ENCODE measurements around the gene SAMD4B.

The SAMD4B gene

DNA sequence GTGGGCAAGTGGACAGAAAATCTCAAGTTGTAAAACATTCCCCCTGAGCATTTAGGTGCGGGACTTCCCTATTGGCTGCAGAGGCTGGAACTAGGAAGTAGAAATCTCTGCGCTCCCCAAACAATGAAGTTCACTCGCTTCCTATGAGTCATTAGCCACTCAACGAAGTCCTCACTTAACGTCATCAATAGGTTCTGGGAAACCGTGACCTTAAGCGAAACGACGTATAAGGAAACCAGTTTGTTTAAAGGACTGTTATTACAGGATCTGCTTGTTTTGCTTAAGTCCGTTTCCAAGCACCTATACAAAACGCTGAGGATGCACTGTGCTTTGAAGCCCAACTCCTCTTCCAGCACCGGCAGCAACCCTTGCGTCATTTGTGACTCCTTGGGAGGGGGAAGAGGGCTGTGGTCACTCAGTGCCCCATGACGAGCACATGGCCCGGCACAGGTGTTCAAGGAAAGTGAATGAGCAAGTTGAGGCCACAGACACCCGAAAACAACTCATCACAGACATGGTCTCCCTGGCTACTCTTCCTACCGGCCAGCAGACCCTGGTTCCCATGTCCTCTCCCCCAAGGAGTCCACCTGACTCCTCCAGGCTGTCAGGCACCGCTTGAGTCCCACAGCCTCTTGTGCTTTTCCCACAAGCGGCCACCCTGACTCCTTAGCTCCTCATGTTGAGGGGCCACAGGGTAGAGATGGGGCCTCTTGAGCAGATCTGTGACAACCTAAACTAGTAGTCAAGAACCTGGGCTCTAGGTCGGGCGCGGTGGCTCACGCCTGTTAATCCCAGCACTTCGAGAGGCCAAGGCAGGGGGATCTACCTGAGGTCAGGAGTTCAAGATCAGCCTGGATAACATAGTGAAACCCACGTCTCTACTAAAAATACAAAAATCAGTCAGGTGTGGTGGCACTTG is 88.7 kb downstream of the SAMD4B start:
- Histone ChIP-seq H3K27ac (peak overlapping the region; percentile 60; the same call in 1 of the 2 replicates), H3K9ac (ENCODE audit: insufficient read length) (no peak overlapping the region)

GRCh38 chr19:39432677-39433025 is 90.4 kb downstream of the SAMD4B start:
- H3K4me3 ChIP-seq, result no peak overlapping the region
- no peak overlapping the region for H3K27ac ChIP-seq
- H3K9me3 ChIP-seq (ENCODE audit: low read depth, low read length), result no peaks in the 10 kb centered on the region
- no peak for DNase-seq (ENCODE audit: low read depth, low spot score)
- no peak for TF ChIP-seq EZH2 (IDR thresholded peaks at IDR 0.05)
- no peak for TF ChIP-seq FOXP2 (optimal IDR thresholded peaks at IDR 0.05; ENCODE audit: control extremely low read depth, extremely low read length, insufficient read depth)
- TF ChIP-seq POLR2AphosphoS5 (IDR thresholded peaks at IDR 0.05; ENCODE audit: borderline replicate concordance, low read depth, low read length), result no peak
- H3K36me3 ChIP-seq (ENCODE audit: insufficient read depth, low read length), result peaks cover 36% of the 10 kb centered on the region
- no peak overlapping the region for H3K9ac ChIP-seq (ENCODE audit: insufficient read length)

More for the DNA sequence above, 88.7 kb downstream of the SAMD4B start:
- DNase-seq (ENCODE audit: low read depth, low spot score), result no peak
- H3K4me3 ChIP-seq, result no peak overlapping the region
- TF ChIP-seq POLR2AphosphoS5 (IDR thresholded peaks at IDR 0.05; ENCODE audit: borderline replicate concordance, low read depth, low read length) (peak; percentile 54; the same call in 1 of the 2 replicates), EZH2 (IDR thresholded peaks at IDR 0.05) (no peak)
- peaks cover 36% of the 10 kb centered on the region for H3K36me3 ChIP-seq (ENCODE audit: insufficient read depth, low read length)
- H3K9me3 ChIP-seq (ENCODE audit: low read depth, low read length), result no peaks in the 10 kb centered on the region

GRCh38 chr19:39433480-39434079 is 91.4 kb downstream of the SAMD4B start:
- DNase-seq (ENCODE audit: low read depth, low spot score), result no peak
- Histone ChIP-seq H3K36me3 (ENCODE audit: insufficient read depth, low read length) (peaks cover 36% of the 10 kb centered on the region), H3K9ac (ENCODE audit: insufficient read length) (peak overlapping the region; percentile 98), H3K4me3 (peak overlapping the region; percentile 85), H3K27ac (peak overlapping the region; percentile 58), H3K9me3 (ENCODE audit: low read depth, low read length) (no peaks in the 10 kb centered on the region)
- TF ChIP-seq POLR2AphosphoS5 (IDR thresholded peaks at IDR 0.05; ENCODE audit: borderline replicate concordance, low read depth, low read length), result peak; percentile 23; the same call in 1 of the 2 replicates
- TF ChIP-seq EZH2 (IDR thresholded peaks at IDR 0.05), result no peak

GRCh38 chr19:39434123-39435076 is 92.2 kb downstream of the SAMD4B start:
- no peak for DNase-seq (ENCODE audit: low read depth, low spot score)
- Histone ChIP-seq H3K36me3 (ENCODE audit: insufficient read depth, low read length) (peaks cover 36% of the 10 kb centered on the region), H3K9me3 (ENCODE audit: low read depth, low read length) (no peaks in the 10 kb centered on the region), H3K4me3 (peak overlapping the region; percentile 85), H3K27ac (peak overlapping the region; percentile 58), H3K9ac (ENCODE audit: insufficient read length) (peak overlapping the region; percentile 98)
- TF ChIP-seq FOXP2 (optimal IDR thresholded peaks at IDR 0.05; ENCODE audit: control extremely low read depth, extremely low read length, insufficient read depth) (no peak), EZH2 (IDR thresholded peaks at IDR 0.05) (no peak), POLR2AphosphoS5 (IDR thresholded peaks at IDR 0.05; ENCODE audit: borderline replicate concordance, low read depth, low read length) (no peak)
